ENCODE measurements around the gene CIAO2A.

Gene CIAO2A

DNA sequence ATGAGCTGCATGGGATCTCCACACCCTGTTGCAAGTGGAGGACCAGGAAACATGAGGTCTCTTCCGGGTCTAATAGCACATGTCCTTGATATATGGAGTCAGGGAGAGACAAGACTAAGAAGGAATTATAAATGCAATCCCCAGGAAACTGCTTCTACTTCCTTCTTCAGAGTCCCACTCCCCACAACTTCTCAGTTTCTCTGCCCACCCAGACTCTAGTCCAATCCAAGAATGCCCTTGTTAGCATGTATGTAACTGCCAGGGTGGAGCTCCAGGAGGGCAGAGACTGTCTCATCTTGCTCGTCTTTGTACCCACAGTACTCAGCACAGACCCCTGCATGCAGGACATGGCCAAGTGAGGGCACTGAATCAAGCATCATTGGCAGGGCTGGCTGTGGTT lies 55.7 kb downstream of the CIAO2A start:
- no peak for DNase-seq

DNA sequence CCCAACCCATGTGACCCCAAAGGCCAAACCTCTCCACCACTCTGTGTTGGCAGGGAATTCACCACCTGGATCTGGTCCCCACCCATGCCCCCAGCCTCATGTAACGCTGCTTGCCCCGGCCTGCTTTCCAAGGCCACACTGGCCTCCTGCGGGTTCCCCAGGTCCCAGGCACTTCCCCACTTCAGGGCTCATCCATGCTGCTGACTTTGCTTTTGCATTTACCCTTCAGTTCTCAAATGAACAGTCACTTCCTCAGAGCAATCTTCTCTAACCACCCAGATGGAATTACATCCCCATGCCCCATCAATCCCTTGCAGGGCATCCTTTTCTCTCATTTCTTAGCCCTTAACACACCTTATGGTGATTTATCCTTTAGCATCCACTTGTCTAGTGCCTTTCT lies 56.5 kb downstream of the CIAO2A start:
- no peak for DNase-seq

DNA sequence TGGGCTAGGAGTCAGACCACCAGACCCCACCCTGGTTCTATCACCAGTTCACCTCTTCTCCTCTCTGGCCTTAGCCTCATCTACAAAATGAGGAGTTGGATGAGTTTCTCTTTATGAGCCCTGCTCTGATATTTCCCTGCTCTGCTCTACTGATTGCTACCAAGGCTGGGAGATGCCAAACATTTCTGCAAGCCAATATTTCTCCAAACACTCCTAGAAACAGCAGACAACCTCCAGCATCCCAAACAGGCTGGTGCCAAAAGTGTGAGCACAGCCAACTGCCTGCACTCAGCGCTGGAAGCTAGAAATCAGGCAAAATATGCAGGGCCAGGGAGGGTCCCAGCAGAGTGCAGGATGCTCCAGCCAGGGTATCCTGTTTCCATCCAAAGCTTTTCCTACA lies 58.1 kb downstream of the CIAO2A start:
- no peak for DNase-seq

DNA sequence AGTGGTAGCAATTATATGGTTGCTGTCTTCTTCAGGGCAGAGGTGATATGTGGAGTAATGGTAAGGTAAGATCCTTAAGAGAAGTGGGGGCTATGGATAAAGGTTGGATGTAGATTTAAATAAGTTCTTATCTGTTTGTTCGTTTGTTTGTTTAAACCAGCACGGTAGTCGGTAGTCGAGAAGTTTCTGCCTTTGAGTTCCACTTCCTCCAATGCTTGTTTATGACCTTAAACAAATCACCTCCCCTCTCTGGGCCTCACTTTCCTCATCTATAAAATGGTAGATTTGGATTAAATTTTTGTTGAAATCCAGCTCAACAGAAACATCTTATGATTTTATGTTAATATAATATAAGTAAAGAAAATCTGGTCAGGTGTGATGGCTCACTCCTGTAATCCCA lies 59.1 kb downstream of the CIAO2A start:
- DNase-seq: no peak

DNA sequence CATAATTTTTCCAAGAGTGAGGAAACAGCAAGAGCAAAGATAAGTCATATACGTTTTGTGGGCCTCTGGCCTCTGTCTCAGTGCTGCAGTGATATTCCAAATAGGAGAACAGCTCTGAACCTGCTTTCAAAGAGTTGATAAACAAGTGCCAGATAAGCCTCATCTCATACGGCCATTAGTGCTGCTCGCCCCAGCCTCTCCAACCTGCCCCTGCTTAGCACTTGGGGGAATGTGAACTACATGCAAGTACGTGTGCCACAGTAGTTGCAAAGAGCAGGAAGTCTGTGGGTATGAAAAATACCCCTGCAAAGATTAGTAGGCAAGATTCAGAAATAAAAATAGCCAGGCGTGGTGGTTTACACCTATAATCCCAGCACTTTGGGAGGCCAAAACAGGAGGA lies 61.3 kb downstream of the CIAO2A start:
- DNase-seq: no peak

DNA sequence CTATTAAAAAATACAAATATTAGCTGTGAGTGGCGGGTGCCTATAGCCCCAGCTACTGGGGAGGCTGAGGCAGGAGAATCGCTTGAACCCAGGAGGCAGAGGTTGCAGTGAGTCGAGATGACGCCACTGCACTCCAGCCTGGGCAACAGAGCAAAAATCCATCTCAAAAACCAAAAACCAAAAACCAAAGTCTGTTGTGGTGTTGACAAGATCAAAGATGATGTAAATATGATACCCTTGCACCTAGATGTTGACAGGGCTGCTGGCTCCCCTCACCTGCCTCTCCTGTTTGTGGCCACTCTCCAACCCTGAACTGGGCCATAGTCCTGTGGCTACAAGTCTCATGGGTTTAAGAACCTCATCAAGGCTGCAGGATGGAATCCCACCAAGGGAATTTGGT lies 63.5 kb downstream of the CIAO2A start:
- no peak for DNase-seq

DNA sequence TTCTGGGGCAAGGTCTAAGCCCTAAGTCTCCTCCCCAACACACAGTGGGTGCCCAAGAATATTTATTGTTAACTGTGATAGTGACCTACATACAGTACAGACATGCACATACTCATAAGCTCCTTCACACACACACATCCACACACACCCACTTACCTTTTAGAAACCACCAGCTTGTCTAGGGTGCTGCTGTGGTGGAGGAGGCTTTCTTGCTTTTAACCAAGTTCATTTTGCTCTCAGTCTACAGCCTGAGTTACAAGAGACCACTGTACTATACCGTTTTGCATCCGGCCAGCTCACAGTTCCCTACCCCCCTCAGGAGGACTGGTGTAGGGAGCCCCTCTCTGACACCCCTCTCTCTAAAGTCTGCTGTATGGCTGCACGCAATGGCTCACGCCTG lies 64.0 kb downstream of the CIAO2A start:
- no peak for DNase-seq

DNA sequence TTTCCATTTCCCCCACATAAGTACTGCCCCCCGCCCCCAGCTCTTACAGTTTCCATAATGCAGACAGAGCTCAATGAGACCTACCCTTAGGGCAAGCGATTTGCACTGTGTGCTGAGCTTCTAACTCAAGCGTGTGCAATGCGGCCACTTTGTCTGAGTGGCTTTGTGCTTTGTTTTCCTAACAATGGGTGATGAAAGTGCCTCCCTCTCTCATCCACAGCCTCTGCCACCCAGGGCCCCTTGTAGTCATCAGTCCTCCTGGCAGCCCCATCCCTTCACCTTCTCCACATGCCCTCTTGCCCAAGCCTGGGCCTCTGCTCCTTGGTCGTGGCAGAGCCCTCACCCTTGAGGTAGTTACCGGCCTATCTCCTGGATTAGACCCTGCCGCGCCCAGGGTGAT lies 64.5 kb downstream of the CIAO2A start:
- no peak for DNase-seq

DNA sequence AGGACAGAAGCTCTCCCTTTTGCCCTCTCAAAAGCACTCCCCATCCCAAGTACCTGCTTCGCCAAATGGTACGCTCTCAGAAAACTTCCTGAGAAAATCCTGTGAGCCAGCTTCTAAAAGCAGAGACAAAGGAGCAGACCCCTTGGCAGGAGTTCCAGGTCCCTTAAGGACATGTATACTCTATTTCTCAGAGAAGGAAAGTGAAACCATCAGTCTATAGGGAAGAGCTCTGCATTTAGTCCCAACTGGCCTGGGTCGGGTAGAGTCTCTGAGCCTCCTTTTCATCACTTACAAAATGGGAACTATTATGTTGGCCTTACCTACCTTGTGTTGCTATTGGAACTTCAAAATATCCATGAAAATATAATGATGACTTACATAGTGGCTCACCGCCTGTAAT lies 67.0 kb downstream of the CIAO2A start:
- no peak for DNase-seq

DNA sequence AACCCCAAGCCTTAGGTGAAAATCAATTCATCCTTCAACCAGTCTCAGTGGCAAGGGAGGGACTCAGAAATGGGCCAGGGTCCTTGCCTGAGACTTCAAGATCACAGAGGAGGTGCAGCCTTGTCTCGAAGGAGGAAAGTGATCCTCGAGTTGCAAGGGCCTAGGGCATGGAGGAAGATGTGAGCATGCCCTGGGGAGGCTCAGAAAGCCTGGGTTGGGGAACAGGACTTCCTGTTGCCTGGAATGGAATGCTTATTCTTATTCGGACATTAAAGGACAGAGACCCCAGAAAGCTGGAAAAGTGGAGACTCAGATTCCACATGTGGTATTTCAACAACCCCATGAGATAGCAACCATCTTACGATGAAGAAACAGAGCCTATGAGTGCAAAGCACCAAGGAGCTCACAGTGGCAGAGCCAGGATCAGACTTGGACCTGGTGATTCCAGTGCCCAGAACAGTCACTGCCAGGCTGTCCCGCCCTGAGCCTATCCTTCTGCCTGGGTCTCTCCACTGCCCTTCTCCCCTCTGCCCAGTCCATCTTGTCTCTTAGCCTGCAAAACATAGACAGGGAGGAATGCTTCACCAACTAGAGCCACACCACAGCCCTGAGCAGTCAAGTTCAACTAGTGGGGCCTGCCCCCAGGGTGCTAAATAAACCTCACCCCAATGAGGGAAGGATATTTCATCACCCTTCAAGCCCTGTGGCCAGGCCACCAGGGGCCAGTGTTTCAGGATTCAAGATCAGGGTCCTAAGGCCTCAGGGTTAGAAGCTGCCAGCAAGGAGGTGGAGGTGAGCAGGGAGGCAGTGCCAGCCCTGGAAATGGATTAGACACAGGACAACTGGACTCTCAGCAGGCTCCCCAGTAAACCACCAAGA lies 69.2 kb downstream of the CIAO2A start:
- DNase-seq: no peak

DNA sequence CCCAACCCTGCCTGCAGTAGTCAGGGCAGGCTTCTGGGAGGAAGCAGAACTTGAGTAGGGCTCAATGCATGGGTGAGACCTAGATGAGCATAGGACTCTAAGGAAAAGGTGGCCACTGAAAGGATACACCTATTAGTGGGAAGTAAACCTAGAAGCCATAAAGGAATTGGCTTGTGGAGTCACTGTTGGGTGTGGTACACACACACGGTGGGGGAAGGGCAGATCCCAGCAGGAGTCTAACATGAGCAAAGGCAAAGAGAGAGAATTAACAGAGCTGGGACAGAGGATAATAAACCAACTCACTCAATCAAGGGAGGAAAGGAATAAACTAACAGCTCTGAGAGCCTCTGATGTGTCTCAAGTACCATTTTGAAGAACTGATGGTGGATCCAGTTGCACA lies 70.4 kb downstream of the CIAO2A start:
- no peak for DNase-seq

DNA sequence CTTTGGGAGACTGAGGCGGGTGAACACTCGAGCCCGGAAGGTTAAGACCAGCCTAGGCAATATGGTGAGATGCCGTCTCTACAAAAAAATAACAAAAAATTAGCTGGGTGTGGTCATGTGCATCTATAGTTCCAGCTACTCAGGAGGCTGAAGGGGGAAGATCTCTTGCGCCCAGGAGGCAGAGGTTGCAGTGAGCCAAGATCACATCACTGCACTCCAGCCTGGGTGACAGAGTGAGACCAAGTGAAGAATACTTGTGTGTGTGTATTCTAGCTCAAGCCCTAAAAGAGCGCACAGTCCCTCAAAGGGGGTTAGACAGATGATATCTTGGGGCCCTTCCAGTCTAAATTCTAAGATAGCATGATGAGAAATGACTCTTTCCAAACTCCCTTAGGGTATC lies 71.1 kb downstream of the CIAO2A start:
- no peak for DNase-seq

All from stimulated activated CD8-positive, alpha-beta memory T cell treated with anti-CD3 and anti-CD28 coated beads, Interleukin-4, amount 100 ng/mL, for 48 hours (primary cell).